Measurements from ENCODE around the gene ZBTB42. TPM values are rescaled to one million over a fixed set of nuclear protein-coding genes. Genes with fewer than 3 reads are reported as not detected.

ZBTB42 gene
- total and polyA plus RNA-seq, 2 of the 13 experiments (the other 11 are each of a cell fraction or from before 2014, with no cell fraction given): 2.8 to 4.2 TPM

GRCh38 chr14:104766863-104767633 is 33.9 kb upstream of the ZBTB42 start (continued):
- TF ChIP-seq, protein P1, sequence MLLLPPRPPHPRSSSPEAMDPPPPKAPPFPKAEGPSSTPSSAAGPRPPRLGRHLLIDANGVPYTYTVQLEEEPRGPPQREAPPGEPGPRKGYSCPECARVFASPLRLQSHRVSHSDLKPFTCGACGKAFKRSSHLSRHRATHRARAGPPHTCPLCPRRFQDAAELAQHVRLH (CRISPR knock-in tag; IDR thresholded peaks at IDR 0.05; ENCODE audit: borderline replicate concordance, low read depth): peak; percentile 63; the same call in 1 of the 2 replicates
- TF ChIP-seq, protein P2, sequence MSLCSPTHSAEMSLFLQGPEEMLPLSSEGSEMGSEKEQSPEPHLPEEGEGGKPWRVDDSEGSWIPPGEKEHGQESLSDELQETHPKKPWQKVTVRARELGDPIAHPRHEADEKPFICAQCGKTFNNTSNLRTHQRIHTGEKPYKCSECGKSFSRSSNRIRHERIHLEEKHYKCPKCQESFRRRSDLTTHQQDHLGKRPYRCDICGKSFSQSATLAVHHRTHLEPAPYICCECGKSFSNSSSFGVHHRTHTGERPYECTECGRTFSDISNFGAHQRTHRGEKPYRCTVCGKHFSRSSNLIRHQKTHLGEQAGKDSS (CRISPR knock-in tag; IDR thresholded peaks at IDR 0.05; ENCODE audit: borderline replicate concordance, low read depth): no peak
- no peak for TF ChIP-seq ZNF34 (CRISPR knock-in tag; IDR thresholded peaks at IDR 0.05; ENCODE audit: borderline replicate concordance)
- peak; percentile 96 for TF ChIP-seq POLR2G (IDR thresholded peaks at IDR 0.05; ENCODE audit: low read depth, low read length)
- no peak for TF ChIP-seq USF2 (IDR thresholded peaks at IDR 0.05; ENCODE audit: low read depth, low read length)
- no peak for TF ChIP-seq USF2 (CRISPR knock-in tag; IDR thresholded peaks at IDR 0.05; ENCODE audit: borderline replicate concordance)
- no peak for TF ChIP-seq IRX3 (CRISPR knock-in tag; IDR thresholded peaks at IDR 0.05; ENCODE audit: borderline replicate concordance, low read depth)
- peak; percentile 41 for TF ChIP-seq RBM22 (optimal IDR thresholded peaks at IDR 0.05; ENCODE audit: low read length)
- TF ChIP-seq ZNF367 (CRISPR knock-in tag; IDR thresholded peaks at IDR 0.05; ENCODE audit: borderline replicate concordance): no peak
- no peak for TF ChIP-seq ZFP36L2 (CRISPR knock-in tag; IDR thresholded peaks at IDR 0.05)
- TF ChIP-seq SIX1 (CRISPR knock-in tag; IDR thresholded peaks at IDR 0.05; ENCODE audit: borderline replicate concordance): peak; percentile 41
- peak; percentile 11; the same call in 1 of the 2 replicates for TF ChIP-seq SMC3 (IDR thresholded peaks at IDR 0.05; ENCODE audit: low read length)
- TF ChIP-seq ZNF362 (CRISPR knock-in tag; IDR thresholded peaks at IDR 0.05; ENCODE audit: borderline replicate concordance): no peak
- peak; percentile 58; the same call in 1 of the 2 replicates for TF ChIP-seq SOX13 (IDR thresholded peaks at IDR 0.05)
- TF ChIP-seq SOX13 (CRISPR knock-in tag; conservative IDR thresholded peaks at IDR 0.05 in 1 of 2, IDR thresholded peaks at IDR 0.05 in 1 of 2): peak in 1 of 2 experiments; percentile 60; a peak in 1 of 4 replicates
- TF ChIP-seq ZNF761 (CRISPR knock-in tag; conservative IDR thresholded peaks at IDR 0.05): no peak
- peak; percentile 58 for TF ChIP-seq MIXL1 (CRISPR knock-in tag; IDR thresholded peaks at IDR 0.05)
- no peak for TF ChIP-seq SKI (IDR thresholded peaks at IDR 0.05; ENCODE audit: partially characterized antibody)
- TF ChIP-seq, protein P3, sequence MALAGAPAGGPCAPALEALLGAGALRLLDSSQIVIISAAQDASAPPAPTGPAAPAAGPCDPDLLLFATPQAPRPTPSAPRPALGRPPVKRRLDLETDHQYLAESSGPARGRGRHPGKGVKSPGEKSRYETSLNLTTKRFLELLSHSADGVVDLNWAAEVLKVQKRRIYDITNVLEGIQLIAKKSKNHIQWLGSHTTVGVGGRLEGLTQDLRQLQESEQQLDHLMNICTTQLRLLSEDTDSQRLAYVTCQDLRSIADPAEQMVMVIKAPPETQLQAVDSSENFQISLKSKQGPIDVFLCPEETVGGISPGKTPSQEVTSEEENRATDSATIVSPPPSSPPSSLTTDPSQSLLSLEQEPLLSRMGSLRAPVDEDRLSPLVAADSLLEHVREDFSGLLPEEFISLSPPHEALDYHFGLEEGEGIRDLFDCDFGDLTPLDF (CRISPR knock-in tag; IDR thresholded peaks at IDR 0.05): no peak; the same call in 1 of the 2 replicates
- peak; percentile 77 for TF ChIP-seq PITX1 (CRISPR knock-in tag; IDR thresholded peaks at IDR 0.05)
- TF ChIP-seq MED1 (CRISPR knock-in tag; IDR thresholded peaks at IDR 0.05): peak; percentile 93
- peak; percentile 60 for TF ChIP-seq FOXK2 (IDR thresholded peaks at IDR 0.05)
- no peak for TF ChIP-seq SETDB1 (CRISPR knock-in tag; IDR thresholded peaks at IDR 0.05; ENCODE audit: borderline replicate concordance)
- TF ChIP-seq ZNF619 (CRISPR knock-in tag; IDR thresholded peaks at IDR 0.05): no peak
- no peak for TF ChIP-seq ZNF790 (CRISPR knock-in tag; IDR thresholded peaks at IDR 0.05; ENCODE audit: borderline replicate concordance)

Data from HepG2 (cell line).